ENCODE results near the gene PCBD1. TPM values are rescaled to one million over a fixed set of nuclear protein-coding genes. Genes with fewer than 3 reads are reported as not detected.
A peak's percentile ranks its signal among the peaks of the same experiment; 100 is the strongest.

PCBD1 gene
- total RNA-seq, 1 experiment from 2014 or later = 52.4 TPM

GRCh38 chr10:70858759-70859158 is 29.6 kb downstream of the PCBD1 start:
- TF ChIP-seq, protein P1, sequence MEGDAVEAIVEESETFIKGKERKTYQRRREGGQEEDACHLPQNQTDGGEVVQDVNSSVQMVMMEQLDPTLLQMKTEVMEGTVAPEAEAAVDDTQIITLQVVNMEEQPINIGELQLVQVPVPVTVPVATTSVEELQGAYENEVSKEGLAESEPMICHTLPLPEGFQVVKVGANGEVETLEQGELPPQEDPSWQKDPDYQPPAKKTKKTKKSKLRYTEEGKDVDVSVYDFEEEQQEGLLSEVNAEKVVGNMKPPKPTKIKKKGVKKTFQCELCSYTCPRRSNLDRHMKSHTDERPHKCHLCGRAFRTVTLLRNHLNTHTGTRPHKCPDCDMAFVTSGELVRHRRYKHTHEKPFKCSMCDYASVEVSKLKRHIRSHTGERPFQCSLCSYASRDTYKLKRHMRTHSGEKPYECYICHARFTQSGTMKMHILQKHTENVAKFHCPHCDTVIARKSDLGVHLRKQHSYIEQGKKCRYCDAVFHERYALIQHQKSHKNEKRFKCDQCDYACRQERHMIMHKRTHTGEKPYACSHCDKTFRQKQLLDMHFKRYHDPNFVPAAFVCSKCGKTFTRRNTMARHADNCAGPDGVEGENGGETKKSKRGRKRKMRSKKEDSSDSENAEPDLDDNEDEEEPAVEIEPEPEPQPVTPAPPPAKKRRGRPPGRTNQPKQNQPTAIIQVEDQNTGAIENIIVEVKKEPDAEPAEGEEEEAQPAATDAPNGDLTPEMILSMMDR (IDR thresholded peaks at IDR 0.05; ENCODE audit: unreplicated experiment) = no peak
- no peak overlapping the region for H3K4me3 Mint-ChIP-seq (ENCODE audit: unreplicated experiment)
- H3K27ac Mint-ChIP-seq (ENCODE audit: low read depth, unreplicated experiment) = no peak overlapping the region
- ChIA-PET POLR2A (interaction anchor here (0.7 to 1.8 kb wide), 4 partner anchors 13 to 397 kb away, joined by 3 to 5 read pairs (median 3); no protein-coding TSS in a partner anchor), CTCF (interaction anchor here (1.1 kb wide), 1 partner anchor 21 kb away, joined by 4 read pairs; no protein-coding TSS in a partner anchor)
- no peaks in the 10 kb centered on the region for H3K9me3 Mint-ChIP-seq (ENCODE audit: unreplicated experiment)
- H3K4me1 Mint-ChIP-seq (ENCODE audit: insufficient read depth, unreplicated experiment) = no peaks in the 10 kb centered on the region
- intact Hi-C loops (cut with micrococcal nuclease) = no loop called here
- peaks cover 86% of the 10 kb centered on the region for H3K36me3 Mint-ChIP-seq (ENCODE audit: insufficient read depth, unreplicated experiment)
- H3K27me3 Mint-ChIP-seq (ENCODE audit: insufficient read depth, unreplicated experiment) = no peaks in the 10 kb centered on the region
- no peak for DNase-seq (ENCODE audit: unreplicated experiment)
- no TSS peak for BruUV-seq (replicated peaks)

- ChIA-PET CTCF (interaction anchor here (1.2 to 1.4 kb wide), 2 partner anchors 36 to 315 kb away, joined by 3 read pairs; no protein-coding TSS in a partner anchor), POLR2A (interaction anchor here (0.7 to 1.3 kb wide), 3 partner anchors 10 to 21 kb away, joined by 3 read pairs; no protein-coding TSS in a partner anchor)
- Mint-ChIP-seq H3K4me1 (ENCODE audit: insufficient read depth, unreplicated experiment) (peaks cover 5% of the 10 kb centered on the region), H3K4me3 (ENCODE audit: unreplicated experiment) (no peak overlapping the region), H3K27me3 (ENCODE audit: insufficient read depth, unreplicated experiment) (no peaks in the 10 kb centered on the region), H3K36me3 (ENCODE audit: insufficient read depth, unreplicated experiment) (peaks cover 78% of the 10 kb centered on the region), H3K9me3 (ENCODE audit: unreplicated experiment) (no peaks in the 10 kb centered on the region), H3K27ac (ENCODE audit: low read depth, unreplicated experiment) (no peak overlapping the region)
- no TSS peak for BruUV-seq (replicated peaks)
- intact Hi-C loops (cut with micrococcal nuclease) = no loop called here
- no peak for DNase-seq (ENCODE audit: unreplicated experiment)
- TF ChIP-seq, protein P1 (IDR thresholded peaks at IDR 0.05; ENCODE audit: unreplicated experiment) = no peak
These were observed 31.9 kb downstream of the PCBD1 start for GRCh38 chr10:70856454-70856853.

GRCh38 chr10:70853457-70853856 is 34.9 kb downstream of the PCBD1 start:
- no peak for DNase-seq (ENCODE audit: unreplicated experiment)
- Mint-ChIP-seq H3K9me3 (ENCODE audit: unreplicated experiment) (no peaks in the 10 kb centered on the region), H3K4me3 (ENCODE audit: unreplicated experiment) (no peak overlapping the region), H3K27me3 (ENCODE audit: insufficient read depth, unreplicated experiment) (no peaks in the 10 kb centered on the region), H3K27ac (ENCODE audit: low read depth, unreplicated experiment) (peak overlapping the region; percentile 55), H3K36me3 (ENCODE audit: insufficient read depth, unreplicated experiment) (peaks cover 71% of the 10 kb centered on the region), H3K4me1 (ENCODE audit: insufficient read depth, unreplicated experiment) (peaks cover 20% of the 10 kb centered on the region)
- POLR2A ChIA-PET = interaction anchor here (0.6 to 1.5 kb wide), 3 partner anchors 18 to 414 kb away, joined by 3 to 4 read pairs (median 3); no protein-coding TSS in a partner anchor
- no TSS peak for BruUV-seq (replicated peaks)
- CTCF ChIA-PET = interaction anchor here (0.8 to 1.1 kb wide), 5 partner anchors 17 to 392 kb away, joined by 3 to 5 read pairs (median 4); no protein-coding TSS in a partner anchor
- TF ChIP-seq, protein P1 (IDR thresholded peaks at IDR 0.05; ENCODE audit: unreplicated experiment) = no peak
- intact Hi-C loops (cut with micrococcal nuclease) = no loop called here

GRCh38 chr10:70853038-70853437 is 35.3 kb downstream of the PCBD1 start:
- DNase-seq (ENCODE audit: unreplicated experiment) = no peak
- POLR2A ChIA-PET = interaction anchor here (0.7 to 1.5 kb wide), 3 partner anchors 17 to 83 kb away, joined by 3 to 4 read pairs (median 3); no protein-coding TSS in a partner anchor
- Mint-ChIP-seq H3K27me3 (ENCODE audit: insufficient read depth, unreplicated experiment) (no peaks in the 10 kb centered on the region), H3K4me1 (ENCODE audit: insufficient read depth, unreplicated experiment) (peaks cover 20% of the 10 kb centered on the region), H3K36me3 (ENCODE audit: insufficient read depth, unreplicated experiment) (peaks cover 69% of the 10 kb centered on the region), H3K9me3 (ENCODE audit: unreplicated experiment) (no peaks in the 10 kb centered on the region), H3K4me3 (ENCODE audit: unreplicated experiment) (no peak overlapping the region), H3K27ac (ENCODE audit: low read depth, unreplicated experiment) (peak overlapping the region; percentile 55)
- TF ChIP-seq, protein P1 (IDR thresholded peaks at IDR 0.05; ENCODE audit: unreplicated experiment) = no peak
- intact Hi-C loops (cut with micrococcal nuclease) = no loop called here
- BruUV-seq (replicated peaks) = no TSS peak
- CTCF ChIA-PET = interaction anchor here (0.9 to 1.1 kb wide), 3 partner anchors 17 to 41 kb away, joined by 3 to 5 read pairs (median 3); no protein-coding TSS in a partner anchor

All from MCF 10A (cell line).